GM12892 (cell line): Measurements from ENCODE around the gene BRICD5.

Experiments used
- POLR2A ChIP-seq: IDR thresholded peaks from 2 replicates; pipeline ENCODE4 v1.6.1; 2011; ENCODE audit warnings: low read depth, low read length, control low read depth
- POLR2AphosphoS5 ChIP-seq: IDR thresholded peaks from 2 replicates; pipeline ENCODE4 v1.6.1; 2011; ENCODE audit warnings: low read depth, low read length, control low read depth
- TAF1 ChIP-seq: IDR thresholded peaks from 2 replicates; pipeline ENCODE4 v1.6.1; 2011; ENCODE audit warnings: low read depth, mild to moderate bottlenecking, control low read depth, low read length, borderline replicate concordance

- TF ChIP-seq POLR2AphosphoS5 (no peak), POLR2A (no peak), TAF1 (no peak)
These were observed 16.4 kb downstream of the BRICD5 start for GRCh38 chr16:2194166-2194834.
